PC-3 (cell line): ENCODE results near the gene RTP5. TPM values are rescaled to one million over a fixed set of nuclear protein-coding genes. Genes with fewer than 3 reads are reported as not detected.

Source experiments
- ATAC-seq: fragments of 200-7000 bp; cut with Tn5 transposase; 2 replicates; pipeline ENCODE4 v1.9.1; 2020; ENCODE audit warnings: mild to moderate bottlenecking, moderate library complexity
- BruUV-seq: library from RNA; stranded (reverse); fragments of 400-500 nt; replicated peaks from 2 replicates; lab custom pipeline; 2021; lab: Mats Ljungman, UMichigan
- CTCF ChIA-PET: fragments of 300-600 bp; sonication (Branson Sonifier 250); formaldehyde crosslinking; loops from one replicate; lab custom pipeline; 2022; ENCODE audit warnings: antibody characterized with exemption; lab: Charles Lee
- POLR2A ChIA-PET: fragments of 300-600 bp; sonication (Branson Sonifier 250); formaldehyde crosslinking; loops from one replicate; lab custom pipeline; 2022; ENCODE audit warnings: antibody characterized with exemption; ENCODE audit not compliant: unreplicated experiment; lab: Charles Lee
- DNase-seq: peaks from one replicate; pipeline ENCODE4 v3.0.0-alpha.2; 2015
- H2AFZ ChIP-seq: fragments of 300-600 bp; sonication (generic); 2 replicates; pipeline ENCODE4 v1.6.0; 2016; ENCODE audit warnings: antibody characterized with exemption, low read length
- H3F3A ChIP-seq: fragments of 300-600 bp; sonication (generic); one replicate; pipeline ENCODE4 v1.6.0; 2017; ENCODE audit warnings: antibody characterized with exemption, low read length, control low read depth, mild to moderate bottlenecking; ENCODE audit not compliant: unreplicated experiment
- H3K27ac ChIP-seq: fragments of 300-600 bp; sonication (generic); 2 replicates; pipeline ENCODE4 v1.5.1; 2016; ENCODE audit warnings: mild to moderate bottlenecking, low read length
- H3K27me3 ChIP-seq: fragments of 300-600 bp; sonication (generic); 2 replicates; pipeline ENCODE4 v1.6.1; 2016; ENCODE audit warnings: low read length, mixed read lengths
- H3K36me3 ChIP-seq: fragments of 300-600 bp; sonication (generic); 2 replicates; pipeline ENCODE4 v1.6.1; 2016; ENCODE audit warnings: low read depth, mixed run types, low read length, mixed read lengths
- H3K4me1 ChIP-seq: fragments of 300-600 bp; sonication (generic); 2 replicates; pipeline ENCODE4 v1.5.1; 2016; ENCODE audit warnings: low read length; ENCODE audit not compliant: insufficient read depth
- H3K4me2 ChIP-seq: fragments of 300-600 bp; sonication (generic); 2 replicates; pipeline ENCODE4 v1.6.0; 2016; ENCODE audit warnings: low read length
- H3K4me3 ChIP-seq: fragments of 300-600 bp; sonication (generic); 2 replicates; pipeline ENCODE4 v1.5.1; 2016; ENCODE audit warnings: mild to moderate bottlenecking, low read length, mixed read lengths
- H3K79me2 ChIP-seq: fragments of 300-600 bp; sonication (generic); 2 replicates; pipeline ENCODE4 v1.6.1; 2017; ENCODE audit warnings: low read length, mixed read lengths
- H3K9ac ChIP-seq: fragments of 300-600 bp; sonication (generic); 2 replicates; pipeline ENCODE4 v1.6.0; 2016; ENCODE audit warnings: mild to moderate bottlenecking, low read length
- H3K9me2 ChIP-seq: fragments of 300-600 bp; sonication (generic); replicated peaks from 2 replicates; pipeline ENCODE4 v1.6.1; 2016; ENCODE audit warnings: mixed run types, low read length, mixed read lengths
- H3K9me3 ChIP-seq: fragments of 300-600 bp; sonication (generic); 2 replicates; pipeline ENCODE4 v1.6.1; 2016; ENCODE audit warnings: low read length, mixed read lengths
- H4K20me1 ChIP-seq: fragments of 300-600 bp; sonication (generic); 2 replicates; pipeline ENCODE4 v1.6.1; 2016; ENCODE audit warnings: low read length, mixed read lengths
- CTCF ChIP-seq: fragments of 300-600 bp; sonication (generic); conservative IDR thresholded peaks from 2 replicates; pipeline ENCODE4 v1.5.1; 2017; ENCODE audit warnings: antibody characterized with exemption, low read depth, mild to moderate bottlenecking, low read length
- EZH2 ChIP-seq: fragments of 300-600 bp; sonication (generic); IDR thresholded peaks from one replicate; pipeline ENCODE4 v1.6.1; 2017; ENCODE audit warnings: antibody characterized with exemption, mild to moderate bottlenecking, low read length; ENCODE audit not compliant: unreplicated experiment
- EZH2phosphoT487 ChIP-seq: fragments of 300-600 bp; sonication (generic); IDR thresholded peaks from 2 replicates; pipeline ENCODE4 v1.6.1; 2018; ENCODE audit warnings: mild to moderate bottlenecking, antibody characterized with exemption, low read length, borderline replicate concordance
- intact Hi-C: fragments of 100-400 bp; cut with micrococcal nuclease; formaldehyde crosslinking; loops from 2 replicates; pipeline ENCODE4 v1.9.0; 2023
- total RNA-seq: library from RNA; depleted of rRNA; stranded (reverse); fragments of >200 nt; gene quantifications from 2 replicates; pipeline ENCODE4 v1.2.3, GENCODE V29; 2014

The RTP5 gene
- total RNA-seq, 1 experiment from 2014 or later = not detected

- CTCF ChIA-PET = no interaction called here
- intact Hi-C loops = no loop called here
- H3K4me1 ChIP-seq = no peaks in the 10 kb centered on the region; the same call in 1 of the 2 replicates
Observed at GRCh38 chr2:241854342-241855244, 14.9 kb upstream of the RTP5 start.

GRCh38 chr2:241855245-241855887 lies 14.2 kb upstream of the RTP5 start:
- H3K36me3 ChIP-seq = no peaks in the 10 kb centered on the region
- H4K20me1 ChIP-seq = no peaks in the 10 kb centered on the region
- ATAC-seq (no peak), DNase-seq (no peak)
- no peaks in the 10 kb centered on the region for H3K27me3 ChIP-seq
- H3K4me2 ChIP-seq = no peak overlapping the region
- no peaks in the 10 kb centered on the region for H3F3A ChIP-seq
- no peak overlapping the region for H2AFZ ChIP-seq
- H3K4me1 ChIP-seq = no peaks in the 10 kb centered on the region; the same call in 1 of the 2 replicates
- H3K9me3 ChIP-seq = no peaks in the 10 kb centered on the region
- H3K4me3 ChIP-seq = no peak overlapping the region
- CTCF ChIA-PET = no interaction called here
- no peak overlapping the region for H3K27ac ChIP-seq
- intact Hi-C loops = no loop called here
- POLR2A ChIA-PET = no interaction called here
- H3K9ac ChIP-seq = no peak overlapping the region
- no peaks in the 10 kb centered on the region for H3K9me2 ChIP-seq
- no peaks in the 10 kb centered on the region for H3K79me2 ChIP-seq
- no TSS peak for BruUV-seq
- TF ChIP-seq EZH2phosphoT487 (no peak), EZH2 (no peak), CTCF (no peak)

More at GRCh38 chr2:241854342-241855244, 14.9 kb upstream of the RTP5 start:
- DNase-seq (no peak), ATAC-seq (no peak)
- Histone ChIP-seq H2AFZ (no peak overlapping the region), H3K9me3 (no peaks in the 10 kb centered on the region), H3K9ac (no peak overlapping the region), H3K36me3 (no peaks in the 10 kb centered on the region), H3F3A (no peaks in the 10 kb centered on the region), H3K4me3 (no peak overlapping the region), H3K9me2 (no peaks in the 10 kb centered on the region), H3K27ac (no peak overlapping the region), H3K27me3 (no peaks in the 10 kb centered on the region), H3K79me2 (no peaks in the 10 kb centered on the region), H4K20me1 (no peaks in the 10 kb centered on the region), H3K4me2 (no peak overlapping the region)
- POLR2A ChIA-PET = no interaction called here
- BruUV-seq = no TSS peak
- TF ChIP-seq CTCF (no peak), EZH2phosphoT487 (no peak), EZH2 (no peak)
